GM19240 (cell line): ENCODE data around the gene DHRS3.

Experiments used
- DNase-seq: peaks from one replicate; pipeline ENCODE4 v3.0.0; 2011; ENCODE audit warnings: low spot score; ENCODE audit not compliant: insufficient read length

DHRS3 gene

GRCh38 chr1:12518931-12519692 is 98.9 kb downstream of the DHRS3 start:
- no peak for DNase-seq
